Breast epithelium (tissue), 4 donors: ENCODE data around the gene MAST1. TPM values are rescaled to one million over a fixed set of nuclear protein-coding genes. Genes with fewer than 3 reads are reported as not detected.
A peak's percentile ranks its signal among the peaks of the same experiment; 100 is the strongest.

Source experiments
- DNase-seq, 2 donors: peaks; one replicate each; pipeline ENCODE4 v3.0.0-alpha.2; 2019; ENCODE audit warnings: low spot score in 2 of 2
- H3K27ac ChIP-seq, 2 donors: fragments of 200-600 bp; sonication (generic) in 1 of 2; one replicate each; pipeline ENCODE4 v1.5.1; 2016 to 2019; ENCODE audit warnings: mild to moderate bottlenecking in 1 of 2
- H3K27me3 ChIP-seq, 2 donors: fragments of 200-600 bp; sonication (generic) in 1 of 2; one replicate each; pipeline versions ENCODE4 v1.5.1 to v1.6.0; 2017 to 2019; ENCODE audit warnings: control low read depth in 1 of 2, mild to moderate bottlenecking in 1 of 2
- H3K36me3 ChIP-seq: fragments of 200-600 bp; one replicate; pipeline ENCODE4 v1.5.1; 2019
- H3K4me1 ChIP-seq, 2 donors: fragments of 200-600 bp; sonication (generic); one replicate each; pipeline ENCODE4 v1.5.1; 2016 to 2019; ENCODE audit warnings: control low read depth in 1 of 2
- H3K4me3 ChIP-seq, 3 donors: fragments of 200-600 bp; sonication (generic); 1 replicate in 2 of 3; 2 replicates in 1 of 3; pipeline ENCODE4 v1.5.1; 2016 to 2019; ENCODE audit warnings: mild to moderate bottlenecking in 3 of 3, moderate library complexity in 2 of 3
- H3K9me3 ChIP-seq, 2 donors: fragments of 200-600 bp; sonication (generic) in 1 of 2; one replicate each; pipeline ENCODE4 v1.5.1; 2016 to 2019; ENCODE audit warnings: control low read depth in 1 of 2
- CTCF ChIP-seq, 3 donors: fragments of 450-650 bp; IDR thresholded peaks; one replicate each; pipeline ENCODE4 v1.5.1; 2016 to 2017; ENCODE audit warnings: antibody characterized with exemption in 3 of 3, mild to moderate bottlenecking in 3 of 3, moderate library complexity in 3 of 3
- POLR2A ChIP-seq: fragments of 450-650 bp; IDR thresholded peaks from one replicate; pipeline ENCODE4 v1.6.1; 2016; ENCODE audit warnings: antibody characterized with exemption, mild to moderate bottlenecking, moderate library complexity
- POLR2AphosphoS5 ChIP-seq, 3 donors: sonication (generic); formaldehyde crosslinking; IDR thresholded peaks; one replicate each; pipeline ENCODE4 v1.6.1; 2017; ENCODE audit warnings: antibody characterized with exemption in 3 of 3
- intact Hi-C: fragments of 100-400 bp; cut with DNase I; formaldehyde crosslinking; loops from one replicate; pipeline ENCODE4 v1.15.1; 2023; ENCODE audit warnings: low total_unique reads
- total RNA-seq, 3 donors: library from RNA; depleted of rRNA; stranded (reverse); fragments of >200 nt; gene quantifications; one replicate each; pipeline ENCODE4 v1.1.0, GENCODE V29; 2016

The MAST1 gene
- total RNA-seq, 3 donors from 2014 or later = 0.88 TPM; not detected in 2

- no peak for TF ChIP-seq POLR2AphosphoS5 (IDR thresholded peaks at IDR 0.05)
- no peak for TF ChIP-seq POLR2A
- no peak for TF ChIP-seq CTCF (IDR thresholded peaks at IDR 0.05)
- H3K27ac ChIP-seq = no peak overlapping the region
- no peaks in the 10 kb centered on the region for H3K27me3 ChIP-seq
- H3K9me3 ChIP-seq = no peaks in the 10 kb centered on the region
- H3K36me3 ChIP-seq = no peaks in the 10 kb centered on the region
- intact Hi-C loops = no loop called here
- peaks cover 0 to 8% of the 10 kb centered on the region in 2 donors for H3K4me1 ChIP-seq
- no peak for DNase-seq
- H3K4me3 ChIP-seq = no peak overlapping the region
Measured at GRCh38 chr19:12896460-12896859, 58.1 kb downstream of the MAST1 start.

- intact Hi-C loops = no loop called here
- Histone ChIP-seq H3K4me1 (no peaks in the 10 kb centered on the region), H3K27me3 (no peaks in the 10 kb centered on the region), H3K36me3 (no peaks in the 10 kb centered on the region), H3K4me3 (no peak overlapping the region), H3K9me3 (no peaks in the 10 kb centered on the region), H3K27ac (no peak overlapping the region)
- DNase-seq = no peak
- no peak for TF ChIP-seq POLR2AphosphoS5 (IDR thresholded peaks at IDR 0.05)
- no peak for TF ChIP-seq POLR2A
- TF ChIP-seq CTCF (IDR thresholded peaks at IDR 0.05) = no peak
Measured at GRCh38 chr19:12899891-12900518, 61.7 kb downstream of the MAST1 start.

- Histone ChIP-seq H3K4me3 (no peak overlapping the region), H3K27ac (no peak overlapping the region), H3K27me3 (no peaks in the 10 kb centered on the region), H3K9me3 (no peaks in the 10 kb centered on the region), H3K36me3 (no peaks in the 10 kb centered on the region), H3K4me1 (no peaks in the 10 kb centered on the region)
- TF ChIP-seq CTCF (IDR thresholded peaks at IDR 0.05) (no peak), POLR2A (no peak), POLR2AphosphoS5 (IDR thresholded peaks at IDR 0.05) (no peak)
- intact Hi-C loops = no loop called here
- no peak for DNase-seq
Measured at GRCh38 chr19:12907166-12907565, 68.9 kb downstream of the MAST1 start.

GRCh38 chr19:12912571-12912970, 74.3 kb downstream of the MAST1 start:
- Histone ChIP-seq H3K4me3 (peak overlapping the region in 2 of 3 donors; percentile 40 to 58), H3K27ac (peak overlapping the region; percentile 92 to 93), H3K9me3 (no peaks in the 10 kb centered on the region), H3K4me1 (peaks cover 0 to 12% of the 10 kb centered on the region in 2 donors), H3K36me3 (no peaks in the 10 kb centered on the region), H3K27me3 (no peaks in the 10 kb centered on the region)
- DNase-seq = no peak
- intact Hi-C loops = no loop called here
- TF ChIP-seq CTCF (IDR thresholded peaks at IDR 0.05) = no peak
- TF ChIP-seq POLR2AphosphoS5 (IDR thresholded peaks at IDR 0.05) = no peak
- TF ChIP-seq POLR2A = no peak

- no peaks in the 10 kb centered on the region for H3K36me3 ChIP-seq
- peak overlapping the region; percentile 92 to 93 for H3K27ac ChIP-seq
- no peaks in the 10 kb centered on the region for H3K27me3 ChIP-seq
- peak overlapping the region in 2 of 3 donors; percentile 40 to 58 for H3K4me3 ChIP-seq
- peaks cover 0 to 12% of the 10 kb centered on the region in 2 donors for H3K4me1 ChIP-seq
- no peaks in the 10 kb centered on the region for H3K9me3 ChIP-seq
- DNase-seq = peak; percentile 85 to 90
- TF ChIP-seq CTCF (IDR thresholded peaks at IDR 0.05) (no peak), POLR2AphosphoS5 (IDR thresholded peaks at IDR 0.05) (peak; percentile 30 to 55 (median 36)), POLR2A (no peak)
- intact Hi-C loops = no loop called here
Measured at GRCh38 chr19:12913011-12913561, 74.8 kb downstream of the MAST1 start.
